ENCODE data around the gene TM7SF2.

DNA sequence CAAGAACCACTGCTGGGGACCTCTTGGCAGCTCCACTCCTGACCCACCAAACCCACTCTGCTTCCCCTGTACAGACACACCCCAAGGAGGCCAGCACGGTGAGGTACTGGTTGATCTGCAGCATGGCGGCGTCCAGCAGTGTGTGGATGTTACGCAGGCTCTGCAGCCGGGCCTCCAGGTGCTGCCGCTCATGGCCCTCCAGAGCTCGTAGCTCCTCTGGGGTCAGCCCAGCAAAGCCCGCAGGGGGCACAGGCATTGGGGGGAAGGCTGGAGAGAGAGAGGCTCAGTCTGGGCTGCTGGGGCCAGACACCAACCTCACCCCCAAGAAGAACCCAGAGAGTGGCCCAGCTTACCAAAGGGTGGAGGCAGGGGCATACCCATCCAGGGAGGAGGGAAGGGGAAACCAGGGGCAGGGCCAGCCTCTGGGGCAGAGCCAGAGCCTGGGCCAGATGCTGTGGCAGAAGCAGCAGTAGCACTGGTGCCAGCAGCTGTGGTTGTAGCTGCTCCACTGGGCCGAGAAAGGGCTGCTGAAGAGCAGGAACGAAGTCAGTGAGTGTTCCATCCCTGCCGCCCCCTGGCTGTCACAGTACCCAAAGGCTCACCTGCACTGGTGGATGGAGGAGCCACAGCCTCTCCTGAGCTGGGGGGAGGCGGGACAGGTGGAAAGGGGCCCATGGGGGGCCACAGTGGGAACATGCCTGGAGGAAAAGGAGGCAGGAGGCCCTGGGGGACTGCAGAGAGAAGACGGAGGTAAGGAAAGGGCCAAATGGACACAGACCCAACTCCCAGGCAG lies 18.2 kb downstream of the TM7SF2 start:
- TF ChIP-seq, protein P1, sequence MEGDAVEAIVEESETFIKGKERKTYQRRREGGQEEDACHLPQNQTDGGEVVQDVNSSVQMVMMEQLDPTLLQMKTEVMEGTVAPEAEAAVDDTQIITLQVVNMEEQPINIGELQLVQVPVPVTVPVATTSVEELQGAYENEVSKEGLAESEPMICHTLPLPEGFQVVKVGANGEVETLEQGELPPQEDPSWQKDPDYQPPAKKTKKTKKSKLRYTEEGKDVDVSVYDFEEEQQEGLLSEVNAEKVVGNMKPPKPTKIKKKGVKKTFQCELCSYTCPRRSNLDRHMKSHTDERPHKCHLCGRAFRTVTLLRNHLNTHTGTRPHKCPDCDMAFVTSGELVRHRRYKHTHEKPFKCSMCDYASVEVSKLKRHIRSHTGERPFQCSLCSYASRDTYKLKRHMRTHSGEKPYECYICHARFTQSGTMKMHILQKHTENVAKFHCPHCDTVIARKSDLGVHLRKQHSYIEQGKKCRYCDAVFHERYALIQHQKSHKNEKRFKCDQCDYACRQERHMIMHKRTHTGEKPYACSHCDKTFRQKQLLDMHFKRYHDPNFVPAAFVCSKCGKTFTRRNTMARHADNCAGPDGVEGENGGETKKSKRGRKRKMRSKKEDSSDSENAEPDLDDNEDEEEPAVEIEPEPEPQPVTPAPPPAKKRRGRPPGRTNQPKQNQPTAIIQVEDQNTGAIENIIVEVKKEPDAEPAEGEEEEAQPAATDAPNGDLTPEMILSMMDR (conservative IDR thresholded peaks at IDR 0.05; ENCODE audit: low read length), result no peak
- TF ChIP-seq EZH2phosphoT487 (IDR thresholded peaks at IDR 0.05; ENCODE audit: borderline replicate concordance), result no peak
